ENCODE measurements around the gene CD109. TPM values are rescaled to one million over a fixed set of nuclear protein-coding genes. Genes with fewer than 3 reads are reported as not detected.

Gene CD109
- total RNA-seq, 2 donors from 2014 or later, result 2.0 TPM

DNA sequence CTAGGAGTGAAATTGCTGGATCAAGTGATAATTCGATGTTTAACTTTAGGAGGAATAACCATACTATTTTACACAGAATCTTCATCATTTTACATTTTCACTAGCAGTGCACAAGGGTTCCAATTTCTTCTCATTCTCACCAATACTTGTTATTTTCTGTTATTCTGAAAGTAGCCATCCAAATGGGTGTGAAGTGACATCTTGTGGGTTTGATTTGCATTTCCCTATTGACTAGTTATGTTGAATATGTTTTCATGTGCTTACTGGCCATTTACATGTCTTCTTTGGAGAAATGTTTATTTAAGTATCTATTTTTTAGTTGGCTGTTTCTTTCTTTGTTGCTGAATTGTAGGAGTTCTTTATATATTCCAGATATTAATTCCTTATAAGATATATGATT lies 164.3 kb downstream of the CD109 start:
- Histone ChIP-seq H3K36me3 (ENCODE audit: control insufficient read depth, insufficient read depth, low read length) (no peaks in the 10 kb centered on the region), H3K27me3 (ENCODE audit: control insufficient read depth, insufficient read depth, low read length, poor library complexity, severe bottlenecking) (no peaks in the 10 kb centered on the region), H3K27ac (ENCODE audit: low read depth, low read length) (no peak overlapping the region), H3K4me1 (ENCODE audit: control insufficient read depth, insufficient read depth, low read length) (no peaks in the 10 kb centered on the region), H3K9me3 (ENCODE audit: control insufficient read depth, low read length) (no peaks in the 10 kb centered on the region), H3K9ac (ENCODE audit: extremely low read depth, low read length, poor library complexity, severe bottlenecking) (no peak overlapping the region), H3K4me3 (ENCODE audit: low read length) (no peak overlapping the region)
- H3K9me3 Mint-ChIP-seq, result no peaks in the 10 kb centered on the region
- H3K27me3 Mint-ChIP-seq (ENCODE audit: insufficient read depth), result no peaks in the 10 kb centered on the region
- H3K4me3 Mint-ChIP-seq, result no peak overlapping the region
- 100% methylated on average over 1 of the region's 1 CpG; no CpG with 5 or more reads in 1 of the 2 experiments for WGBS, 2 experiments (ENCODE audit: insufficient coverage in 1 of 2, insufficient read length in 1 of 2)
- H3K27ac Mint-ChIP-seq, result no peak overlapping the region
- no peak for DNase-seq
- H3K36me3 Mint-ChIP-seq (ENCODE audit: low read depth), result no peaks in the 10 kb centered on the region
- TF ChIP-seq, protein P1, sequence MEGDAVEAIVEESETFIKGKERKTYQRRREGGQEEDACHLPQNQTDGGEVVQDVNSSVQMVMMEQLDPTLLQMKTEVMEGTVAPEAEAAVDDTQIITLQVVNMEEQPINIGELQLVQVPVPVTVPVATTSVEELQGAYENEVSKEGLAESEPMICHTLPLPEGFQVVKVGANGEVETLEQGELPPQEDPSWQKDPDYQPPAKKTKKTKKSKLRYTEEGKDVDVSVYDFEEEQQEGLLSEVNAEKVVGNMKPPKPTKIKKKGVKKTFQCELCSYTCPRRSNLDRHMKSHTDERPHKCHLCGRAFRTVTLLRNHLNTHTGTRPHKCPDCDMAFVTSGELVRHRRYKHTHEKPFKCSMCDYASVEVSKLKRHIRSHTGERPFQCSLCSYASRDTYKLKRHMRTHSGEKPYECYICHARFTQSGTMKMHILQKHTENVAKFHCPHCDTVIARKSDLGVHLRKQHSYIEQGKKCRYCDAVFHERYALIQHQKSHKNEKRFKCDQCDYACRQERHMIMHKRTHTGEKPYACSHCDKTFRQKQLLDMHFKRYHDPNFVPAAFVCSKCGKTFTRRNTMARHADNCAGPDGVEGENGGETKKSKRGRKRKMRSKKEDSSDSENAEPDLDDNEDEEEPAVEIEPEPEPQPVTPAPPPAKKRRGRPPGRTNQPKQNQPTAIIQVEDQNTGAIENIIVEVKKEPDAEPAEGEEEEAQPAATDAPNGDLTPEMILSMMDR (conservative IDR thresholded peaks at IDR 0.05), result no peak
- H3K4me1 Mint-ChIP-seq, result no peaks in the 10 kb centered on the region

DNA sequence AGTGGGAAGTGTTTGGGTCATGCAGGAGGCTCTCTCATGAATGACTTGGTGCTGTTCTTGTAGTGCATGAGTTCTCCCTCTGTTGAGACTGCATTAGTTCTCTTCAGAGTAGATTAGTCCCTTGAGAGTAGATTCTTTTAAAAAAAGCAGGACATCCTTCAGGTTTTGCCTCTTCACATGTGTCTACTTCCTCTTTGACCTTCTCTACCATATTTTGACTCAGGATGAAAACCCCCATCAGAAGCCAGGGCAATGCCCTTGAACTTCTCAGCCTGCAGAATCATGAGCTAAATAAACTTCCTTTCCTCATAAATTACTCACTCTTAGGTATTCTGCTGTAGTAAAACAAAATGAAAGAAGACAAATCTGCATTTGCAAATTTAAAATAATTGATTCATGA lies 170.3 kb downstream of the CD109 start:
- H3K4me1 Mint-ChIP-seq, result no peaks in the 10 kb centered on the region
- Histone ChIP-seq H3K9me3 (ENCODE audit: control insufficient read depth, low read length) (no peaks in the 10 kb centered on the region), H3K4me3 (ENCODE audit: low read length) (no peak overlapping the region), H3K27me3 (ENCODE audit: control insufficient read depth, insufficient read depth, low read length, poor library complexity, severe bottlenecking) (no peaks in the 10 kb centered on the region), H3K4me1 (ENCODE audit: control insufficient read depth, insufficient read depth, low read length) (no peaks in the 10 kb centered on the region), H3K27ac (ENCODE audit: low read depth, low read length) (no peak overlapping the region), H3K9ac (ENCODE audit: extremely low read depth, low read length, poor library complexity, severe bottlenecking) (no peak overlapping the region), H3K36me3 (ENCODE audit: control insufficient read depth, insufficient read depth, low read length) (no peaks in the 10 kb centered on the region)
- H3K27ac Mint-ChIP-seq, result no peak overlapping the region
- no peaks in the 10 kb centered on the region for H3K27me3 Mint-ChIP-seq (ENCODE audit: insufficient read depth)
- no peak for DNase-seq
- H3K36me3 Mint-ChIP-seq (ENCODE audit: low read depth), result no peaks in the 10 kb centered on the region
- H3K4me3 Mint-ChIP-seq, result no peak overlapping the region
- H3K9me3 Mint-ChIP-seq, result no peaks in the 10 kb centered on the region
- TF ChIP-seq, protein P1 (conservative IDR thresholded peaks at IDR 0.05), result no peak

DNA sequence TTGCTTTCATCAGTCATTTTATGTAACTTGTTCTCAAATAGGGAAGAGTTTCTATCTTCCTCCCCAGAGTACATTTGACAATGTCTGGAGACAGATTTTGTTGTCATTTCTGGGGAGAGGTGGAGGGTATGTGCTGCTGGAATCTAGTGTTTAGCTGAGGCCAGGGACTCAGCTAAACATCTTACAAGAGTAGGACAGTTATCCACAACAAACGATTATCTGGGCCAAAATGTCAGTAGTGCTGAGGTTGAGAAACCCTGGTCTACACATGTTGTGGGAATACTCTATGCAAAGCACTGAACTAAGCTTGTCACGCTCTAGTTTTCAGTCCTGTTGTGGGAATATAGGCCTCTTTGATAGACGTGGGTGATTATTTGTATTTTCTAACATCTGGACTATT lies 171.4 kb downstream of the CD109 start:
- Histone ChIP-seq H3K4me1 (ENCODE audit: control insufficient read depth, insufficient read depth, low read length) (no peaks in the 10 kb centered on the region), H3K9me3 (ENCODE audit: control insufficient read depth, low read length) (no peaks in the 10 kb centered on the region), H3K9ac (ENCODE audit: extremely low read depth, low read length, poor library complexity, severe bottlenecking) (no peak overlapping the region), H3K27ac (ENCODE audit: low read depth, low read length) (no peak overlapping the region), H3K27me3 (ENCODE audit: control insufficient read depth, insufficient read depth, low read length, poor library complexity, severe bottlenecking) (no peaks in the 10 kb centered on the region), H3K36me3 (ENCODE audit: control insufficient read depth, insufficient read depth, low read length) (no peaks in the 10 kb centered on the region), H3K4me3 (ENCODE audit: low read length) (no peak overlapping the region)
- no peak overlapping the region for H3K4me3 Mint-ChIP-seq
- H3K27ac Mint-ChIP-seq, result no peak overlapping the region
- no peaks in the 10 kb centered on the region for H3K27me3 Mint-ChIP-seq (ENCODE audit: insufficient read depth)
- no peaks in the 10 kb centered on the region for H3K36me3 Mint-ChIP-seq (ENCODE audit: low read depth)
- TF ChIP-seq, protein P1 (conservative IDR thresholded peaks at IDR 0.05), result no peak
- no peaks in the 10 kb centered on the region for H3K9me3 Mint-ChIP-seq
- no peak for DNase-seq
- WGBS, 2 experiments (ENCODE audit: insufficient coverage in 1 of 2, insufficient read length in 1 of 2), result 90 to 100% methylated on average over 2 to 3 of the region's 3 CpGs
- no peaks in the 10 kb centered on the region for H3K4me1 Mint-ChIP-seq
